Uterus (tissue), 2 donors: ENCODE results near the gene MBD5.
"Not testable (repeated sequence)": the region's sequence is repeated elsewhere in the genome, so short reads cannot be mapped to it uniquely, and the experiment has no call there.

Experiments used
- POLR2A ChIP-seq, 2 donors: fragments of 450-650 bp; IDR thresholded peaks; one replicate each; pipeline ENCODE4 v1.6.1; 2016; ENCODE audit warnings: antibody characterized with exemption in 2 of 2, mild to moderate bottlenecking in 1 of 2, moderate library complexity in 1 of 2
- TF ChIP-seq, protein P1 (sequence below), 4 experiments: fragments of 200-600 bp in 2 of 4; fragments of 450-650 bp in 2 of 4; sonication (generic) in 2 of 4; IDR thresholded peaks; one replicate each; pipeline ENCODE4 v1.5.1; 2016 to 2019; ENCODE audit warnings: antibody characterized with exemption in 4 of 4, mild to moderate bottlenecking in 2 of 4, moderate library complexity in 1 of 4

- TF ChIP-seq, protein P1, sequence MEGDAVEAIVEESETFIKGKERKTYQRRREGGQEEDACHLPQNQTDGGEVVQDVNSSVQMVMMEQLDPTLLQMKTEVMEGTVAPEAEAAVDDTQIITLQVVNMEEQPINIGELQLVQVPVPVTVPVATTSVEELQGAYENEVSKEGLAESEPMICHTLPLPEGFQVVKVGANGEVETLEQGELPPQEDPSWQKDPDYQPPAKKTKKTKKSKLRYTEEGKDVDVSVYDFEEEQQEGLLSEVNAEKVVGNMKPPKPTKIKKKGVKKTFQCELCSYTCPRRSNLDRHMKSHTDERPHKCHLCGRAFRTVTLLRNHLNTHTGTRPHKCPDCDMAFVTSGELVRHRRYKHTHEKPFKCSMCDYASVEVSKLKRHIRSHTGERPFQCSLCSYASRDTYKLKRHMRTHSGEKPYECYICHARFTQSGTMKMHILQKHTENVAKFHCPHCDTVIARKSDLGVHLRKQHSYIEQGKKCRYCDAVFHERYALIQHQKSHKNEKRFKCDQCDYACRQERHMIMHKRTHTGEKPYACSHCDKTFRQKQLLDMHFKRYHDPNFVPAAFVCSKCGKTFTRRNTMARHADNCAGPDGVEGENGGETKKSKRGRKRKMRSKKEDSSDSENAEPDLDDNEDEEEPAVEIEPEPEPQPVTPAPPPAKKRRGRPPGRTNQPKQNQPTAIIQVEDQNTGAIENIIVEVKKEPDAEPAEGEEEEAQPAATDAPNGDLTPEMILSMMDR (IDR thresholded peaks at IDR 0.05) = not testable (repeated sequence)
- TF ChIP-seq POLR2A (IDR thresholded peaks at IDR 0.05) = not testable (repeated sequence)
These were observed 12.5 kb upstream of the MBD5 start for GRCh38 chr2:148008411-148008810.
